ENCODE measurements around the gene TBC1D19.

Gene TBC1D19

GRCh38 chr4:26601204-26601603, 17.3 kb downstream of the TBC1D19 start:
- DNase-seq (ENCODE audit: low read depth): no peak
- TF ChIP-seq CTCF (IDR thresholded peaks at IDR 0.05; ENCODE audit: low read depth, low read length, missing control alignments): no peak
- no peak overlapping the region for H3K4me3 ChIP-seq (ENCODE audit: low read depth, low read length)

- H3K4me3 ChIP-seq (ENCODE audit: low read depth, low read length): no peak overlapping the region
- no peak for TF ChIP-seq CTCF (IDR thresholded peaks at IDR 0.05; ENCODE audit: low read depth, low read length, missing control alignments)
- DNase-seq (ENCODE audit: low read depth): no peak
Observed at GRCh38 chr4:26607776-26608175, 23.9 kb downstream of the TBC1D19 start.

GRCh38 chr4:26609391-26609790, 25.5 kb downstream of the TBC1D19 start:
- H3K4me3 ChIP-seq (ENCODE audit: low read depth, low read length): no peak overlapping the region
- TF ChIP-seq CTCF (IDR thresholded peaks at IDR 0.05; ENCODE audit: low read depth, low read length, missing control alignments): no peak
- no peak for DNase-seq (ENCODE audit: low read depth)

GRCh38 chr4:26609868-26610267, 26.0 kb downstream of the TBC1D19 start:
- no peak for TF ChIP-seq CTCF (IDR thresholded peaks at IDR 0.05; ENCODE audit: low read depth, low read length, missing control alignments)
- DNase-seq (ENCODE audit: low read depth): no peak

GRCh38 chr4:26611372-26611771, 27.5 kb downstream of the TBC1D19 start:
- TF ChIP-seq CTCF (IDR thresholded peaks at IDR 0.05; ENCODE audit: low read depth, low read length, missing control alignments): no peak
- no peak for DNase-seq (ENCODE audit: low read depth)
- H3K4me3 ChIP-seq (ENCODE audit: low read depth, low read length): no peak overlapping the region

More at GRCh38 chr4:26609868-26610267, 26.0 kb downstream of the TBC1D19 start:
- H3K4me3 ChIP-seq (ENCODE audit: low read depth, low read length): no peak overlapping the region

GRCh38 chr4:26611885-26612284, 28.0 kb downstream of the TBC1D19 start:
- TF ChIP-seq CTCF (IDR thresholded peaks at IDR 0.05; ENCODE audit: low read depth, low read length, missing control alignments): no peak
- H3K4me3 ChIP-seq (ENCODE audit: low read depth, low read length): no peak overlapping the region
- no peak for DNase-seq (ENCODE audit: low read depth)

- no peak for TF ChIP-seq CTCF (IDR thresholded peaks at IDR 0.05; ENCODE audit: low read depth, low read length, missing control alignments)
- no peak overlapping the region for H3K4me3 ChIP-seq (ENCODE audit: low read depth, low read length)
- no peak for DNase-seq (ENCODE audit: low read depth)
Observed at GRCh38 chr4:26613237-26613636, 29.4 kb downstream of the TBC1D19 start.
